ENCODE data around the gene DDI2.
"Not testable (repeated sequence)": the region's sequence is repeated elsewhere in the genome, so short reads cannot be mapped to it uniquely, and the experiment has no call there.

- TF ChIP-seq CTCF, POLR2A (IDR thresholded peaks at IDR 0.05): not testable (repeated sequence)
These were observed 12.9 kb upstream of the DDI2 start for GRCh38 chr1:15604400-15604799.

All from heart left ventricle (tissue), 13 donors.